Measurements from ENCODE around the gene RYR2.

The RYR2 gene

DNA sequence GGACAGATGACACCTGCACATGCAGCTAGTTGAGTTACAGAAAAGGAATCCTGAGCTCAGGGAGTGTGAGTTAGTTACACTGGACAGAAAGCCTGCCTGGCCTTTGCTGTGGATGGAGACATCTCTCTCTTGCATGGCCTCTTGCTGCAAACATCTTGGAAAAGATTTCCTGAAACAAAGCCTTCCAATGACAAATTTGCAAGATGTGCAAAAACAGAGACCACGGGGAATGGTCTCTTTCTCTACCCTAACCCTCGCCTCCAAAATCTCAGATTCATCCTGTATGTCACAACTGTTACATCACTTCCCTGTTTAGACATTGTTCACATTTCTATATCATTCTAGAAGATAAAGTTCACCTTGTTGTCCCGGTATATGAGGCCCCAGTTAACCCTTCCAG is 415.6 kb downstream of the RYR2 start:
- no peak for DNase-seq (ENCODE audit: low read depth in 2 of 2)

DNA sequence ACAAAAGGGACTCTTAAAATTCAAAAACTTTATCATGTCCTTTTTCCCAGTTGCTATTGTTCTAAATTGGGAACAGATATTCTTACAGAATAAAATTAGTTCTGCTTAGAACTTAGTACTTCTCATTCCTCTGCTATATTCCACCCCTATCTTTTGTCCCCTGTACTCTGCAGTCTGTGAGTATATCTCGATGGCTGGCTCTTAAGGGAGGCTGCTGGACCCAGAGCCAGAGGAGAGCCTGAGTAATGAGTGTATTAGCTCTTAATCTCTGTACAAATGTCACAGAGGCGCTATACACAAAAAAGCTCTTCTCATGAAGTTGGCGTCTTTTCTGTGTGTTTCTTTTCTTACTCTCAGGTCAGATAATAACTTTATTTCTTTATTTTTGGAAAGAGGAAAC is 425.3 kb downstream of the RYR2 start:
- DNase-seq (ENCODE audit: low read depth in 2 of 2) = no peak

DNA sequence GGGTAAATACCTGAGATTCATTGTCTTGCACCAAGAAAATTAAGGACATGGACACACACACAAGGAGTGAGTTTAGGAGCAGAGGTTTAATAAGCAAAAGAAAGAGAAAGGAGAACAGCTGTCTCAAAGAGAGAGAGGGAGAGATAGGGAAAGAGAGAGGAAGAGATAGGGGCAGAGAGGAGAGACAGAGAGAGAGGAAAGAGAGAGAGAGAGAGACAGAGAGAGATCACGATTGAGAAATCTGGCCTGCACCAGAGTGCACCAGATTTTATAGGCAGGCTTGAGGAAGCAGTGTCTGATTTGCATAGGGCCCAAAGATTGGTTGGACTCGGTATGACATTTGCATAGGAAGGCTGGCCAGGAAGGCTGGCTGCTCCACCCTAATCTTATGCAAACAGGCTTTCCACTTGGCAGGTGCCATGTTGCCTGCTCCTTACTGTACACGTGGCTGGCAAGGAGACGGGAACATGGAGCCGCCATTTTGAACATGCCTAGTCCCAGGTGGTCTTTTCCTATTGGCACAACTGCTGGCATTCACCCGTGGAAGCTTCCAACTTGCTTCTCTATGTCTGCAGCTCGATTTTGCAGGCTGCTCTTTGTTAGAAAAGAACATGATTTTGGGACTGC is 428.8 kb downstream of the RYR2 start:
- no peak for DNase-seq (ENCODE audit: low read depth in 2 of 2)

DNA sequence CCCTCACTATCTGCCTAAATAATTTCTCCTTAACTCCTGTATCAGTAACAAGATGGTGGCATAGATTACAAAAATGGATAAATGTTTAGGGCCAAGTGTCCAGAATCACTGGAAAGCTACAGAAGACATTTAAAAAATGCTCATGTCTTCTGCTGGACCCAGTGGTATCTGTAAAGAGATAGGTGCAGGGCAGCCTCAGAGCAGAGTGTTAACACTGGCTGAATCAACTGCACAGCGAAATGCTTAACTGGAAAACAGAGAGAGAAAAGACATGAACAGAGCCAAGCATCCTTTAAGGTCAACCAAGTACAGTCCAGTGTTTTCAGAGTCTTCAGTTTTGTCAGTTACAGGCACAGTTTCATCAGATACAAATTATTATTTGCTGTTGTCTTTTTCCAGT is 429.4 kb downstream of the RYR2 start:
- no peak for DNase-seq (ENCODE audit: low read depth in 2 of 2)

DNA sequence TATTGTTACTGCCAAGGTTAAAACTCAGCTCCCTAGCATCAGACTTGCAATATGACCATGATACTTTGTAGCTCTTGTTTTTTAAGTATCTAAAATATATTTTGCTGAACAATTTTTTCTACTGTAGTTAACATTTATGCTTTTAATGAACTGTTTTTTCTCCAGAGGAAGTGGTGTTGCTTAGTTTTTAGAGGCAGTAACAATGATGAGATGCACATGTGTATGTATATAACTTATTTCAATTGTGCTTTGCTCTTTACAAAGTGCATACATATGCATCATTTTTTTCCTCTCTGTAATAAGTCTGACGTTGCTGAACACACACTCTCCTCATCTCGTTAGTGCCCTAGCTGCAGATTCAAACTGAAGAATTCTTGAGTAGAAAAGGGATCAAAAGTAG is 430.0 kb downstream of the RYR2 start:
- no peak for DNase-seq (ENCODE audit: low read depth in 2 of 2)

DNA sequence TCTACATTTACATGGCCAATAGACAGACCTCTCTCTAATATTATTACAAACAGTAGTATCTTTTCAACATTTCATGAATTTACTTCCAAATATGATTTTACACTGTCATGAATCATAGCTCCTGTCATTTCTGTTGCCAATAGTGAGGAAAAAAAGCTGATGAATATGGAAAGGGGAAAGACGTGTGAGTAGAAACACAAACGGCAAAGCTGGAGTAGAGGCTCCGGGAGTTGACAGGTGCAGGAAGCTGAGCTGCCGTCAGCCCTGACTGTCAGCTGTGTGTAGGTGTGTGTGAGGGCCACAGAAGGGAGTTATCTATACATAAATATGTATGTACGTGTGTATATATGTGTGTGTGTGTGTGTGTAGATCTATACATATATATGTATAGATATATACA is 431.9 kb downstream of the RYR2 start:
- DNase-seq (ENCODE audit: low read depth in 2 of 2) = no peak

DNA sequence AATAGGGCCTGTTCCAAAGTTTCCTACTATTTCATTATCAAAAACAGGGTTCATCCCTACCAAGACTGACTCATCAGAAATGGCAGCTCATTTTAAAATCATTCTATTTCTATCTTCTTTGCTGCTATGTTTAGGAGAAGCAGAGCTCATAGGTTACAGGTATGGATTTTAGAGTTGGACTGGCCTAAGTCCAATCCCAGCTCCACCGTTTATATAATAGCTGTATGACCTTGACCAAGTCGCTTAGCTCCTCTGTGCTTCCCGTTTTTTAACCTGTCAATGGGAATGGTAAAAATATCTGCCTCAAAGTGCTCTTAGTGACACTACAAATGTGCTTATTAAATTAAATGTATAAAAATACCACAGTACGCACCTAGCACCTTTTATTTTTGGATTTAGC is 436.1 kb downstream of the RYR2 start:
- no peak for DNase-seq (ENCODE audit: low read depth in 2 of 2)

DNA sequence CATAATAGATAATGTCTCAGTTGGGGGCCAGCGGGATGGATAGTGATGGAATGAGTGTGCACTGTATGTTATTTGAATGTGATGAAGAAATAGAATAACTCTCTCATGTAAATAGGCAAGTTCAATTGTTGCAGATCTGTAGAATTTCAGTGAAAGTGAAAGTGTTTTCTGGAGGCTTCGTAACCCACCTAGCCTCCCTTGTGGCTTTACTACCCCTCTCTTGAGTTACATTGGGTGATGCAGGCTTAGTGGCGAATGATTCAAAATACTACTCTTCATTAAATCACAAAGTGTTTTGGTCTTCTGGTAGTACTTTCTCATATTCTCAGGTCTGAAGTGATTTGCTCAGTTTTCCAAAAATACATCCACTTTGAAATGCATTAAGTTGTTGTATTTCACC is 436.9 kb downstream of the RYR2 start:
- DNase-seq (ENCODE audit: low read depth in 2 of 2) = no peak

DNA sequence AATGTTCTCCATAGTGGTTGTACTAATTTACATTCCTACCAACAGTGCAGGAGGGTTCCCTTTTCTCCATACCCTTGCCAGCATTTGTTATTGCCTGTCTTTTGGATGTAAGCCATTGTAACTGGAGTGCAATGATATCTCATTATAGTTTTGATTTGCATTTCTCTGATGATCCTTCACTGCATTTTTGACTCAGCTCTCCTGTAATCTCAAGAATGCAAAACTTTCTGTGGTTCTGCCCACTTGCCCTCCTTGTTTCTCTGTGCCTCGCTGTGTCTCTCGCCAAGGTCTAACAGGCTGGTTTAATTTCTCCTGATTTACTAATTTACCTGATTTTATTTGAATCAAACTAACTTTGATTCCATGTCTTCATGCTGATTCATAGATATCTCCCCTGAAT is 440.8 kb downstream of the RYR2 start:
- no peak for DNase-seq (ENCODE audit: low read depth in 2 of 2)

DNA sequence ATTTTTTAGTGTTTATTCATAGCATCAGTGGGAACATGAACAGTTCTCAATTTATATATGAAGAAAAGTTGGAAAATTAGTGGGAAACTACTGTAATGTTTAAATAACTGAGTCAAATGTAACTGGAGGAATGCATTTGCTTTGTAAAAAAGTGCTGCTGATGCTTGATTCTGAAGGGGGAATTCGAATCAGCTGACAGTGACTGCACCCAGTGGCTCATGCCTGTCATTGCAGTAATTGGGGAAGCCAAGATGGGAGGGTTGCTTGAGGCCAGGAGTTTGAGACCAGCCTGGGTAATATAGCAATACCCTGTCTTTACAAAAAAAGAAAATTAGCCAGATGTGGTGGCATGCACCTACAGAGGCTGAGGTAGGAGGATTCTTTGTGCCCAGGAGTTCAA is 450.4 kb downstream of the RYR2 start:
- DNase-seq (ENCODE audit: low read depth in 2 of 2) = no peak

DNA sequence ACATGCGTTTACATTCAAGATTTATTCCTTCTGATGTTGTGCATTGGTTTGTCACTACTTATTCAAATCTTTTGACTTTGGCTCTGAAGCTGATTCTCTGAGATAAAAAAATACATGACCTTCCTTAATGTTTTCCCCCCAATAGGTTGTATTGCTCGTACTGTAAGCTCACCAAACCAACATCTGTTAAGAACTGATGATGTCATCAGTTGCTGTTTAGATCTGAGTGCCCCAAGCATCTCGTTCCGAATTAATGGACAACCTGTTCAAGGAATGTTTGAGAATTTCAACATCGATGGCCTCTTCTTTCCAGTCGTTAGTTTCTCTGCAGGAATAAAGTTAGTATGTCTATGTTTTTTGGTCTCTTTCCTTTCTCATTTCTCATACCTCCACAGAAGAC is 458.6 kb downstream of the RYR2 start:
- DNase-seq (ENCODE audit: low read depth in 2 of 2) = no peak

DNA sequence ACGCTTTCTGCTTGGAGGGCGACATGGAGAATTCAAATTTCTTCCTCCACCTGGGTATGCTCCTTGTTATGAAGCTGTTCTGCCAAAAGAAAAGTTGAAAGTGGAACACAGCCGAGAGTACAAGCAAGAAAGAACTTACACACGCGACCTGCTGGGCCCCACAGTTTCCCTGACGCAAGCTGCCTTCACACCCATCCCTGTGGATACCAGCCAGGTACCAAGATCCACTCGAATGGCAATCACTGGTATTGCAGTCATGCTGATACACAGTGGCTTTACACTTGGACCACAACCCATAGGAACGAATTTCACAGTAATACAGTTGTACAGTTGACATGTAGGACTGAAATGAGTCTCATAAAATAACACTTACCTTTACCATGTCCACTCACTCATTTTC is 461.3 kb downstream of the RYR2 start:
- DNase-seq (ENCODE audit: low read depth in 2 of 2) = no peak

DNA sequence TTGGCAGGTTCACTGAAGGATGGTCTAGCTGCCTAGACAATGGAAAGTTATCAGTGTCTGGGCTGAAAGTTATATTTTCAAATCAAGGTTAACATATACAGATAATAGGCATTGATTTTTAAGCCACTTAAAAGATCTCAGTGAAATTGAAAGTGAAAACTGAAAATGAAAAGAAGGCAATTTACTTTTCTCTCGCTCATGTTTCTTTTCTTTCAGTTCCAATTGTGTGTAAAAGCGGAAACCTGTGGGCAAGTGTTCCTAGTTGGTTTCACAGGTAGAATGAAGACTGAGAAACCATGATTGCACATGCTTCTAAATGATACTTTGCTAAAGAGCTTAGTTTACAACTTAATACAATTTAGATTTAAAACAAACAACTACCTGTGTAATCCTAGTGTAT is 465.0 kb downstream of the RYR2 start:
- DNase-seq (ENCODE audit: low read depth in 2 of 2) = no peak

DNA sequence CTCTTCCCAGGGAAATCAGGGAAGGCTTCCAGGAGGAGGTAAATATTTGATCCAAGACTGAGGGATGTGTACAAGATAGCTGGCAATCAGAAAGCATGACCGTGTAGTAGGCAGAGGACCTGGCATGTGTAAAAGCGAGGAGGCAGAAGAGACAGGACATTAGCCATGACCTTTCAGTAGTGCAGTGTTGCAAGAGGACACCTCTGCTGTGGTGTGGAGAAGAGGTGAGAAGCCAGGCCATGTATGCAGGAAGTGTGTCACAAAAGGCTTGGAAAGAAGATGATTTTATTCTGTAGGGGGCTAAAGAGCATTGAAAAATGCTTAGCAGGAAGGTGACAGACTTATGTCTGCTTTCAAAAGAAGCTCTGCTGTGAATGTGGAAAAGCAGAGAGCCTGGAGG is 467.8 kb downstream of the RYR2 start:
- no peak for DNase-seq (ENCODE audit: low read depth in 2 of 2)

DNA sequence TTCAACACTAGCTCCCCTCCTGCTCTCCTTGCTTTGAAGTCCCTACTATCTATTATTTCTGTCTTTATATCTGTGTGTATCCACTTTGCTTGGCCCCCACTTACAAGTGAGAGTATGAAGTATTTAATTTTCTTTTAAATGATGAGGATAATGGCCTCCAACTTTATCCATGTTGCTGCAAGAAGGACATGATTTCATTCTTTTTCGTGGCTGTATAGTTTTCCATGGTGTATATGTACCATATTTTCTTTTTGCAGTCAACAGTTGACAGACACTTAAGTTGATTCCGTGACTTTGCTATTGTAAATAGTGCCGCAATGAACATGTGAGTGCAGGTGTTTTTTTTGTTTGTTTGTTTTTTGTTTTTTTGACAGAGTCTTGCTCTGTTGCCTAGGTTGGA is 483.1 kb downstream of the RYR2 start:
- no peak for DNase-seq (ENCODE audit: low read depth in 2 of 2)

DNA sequence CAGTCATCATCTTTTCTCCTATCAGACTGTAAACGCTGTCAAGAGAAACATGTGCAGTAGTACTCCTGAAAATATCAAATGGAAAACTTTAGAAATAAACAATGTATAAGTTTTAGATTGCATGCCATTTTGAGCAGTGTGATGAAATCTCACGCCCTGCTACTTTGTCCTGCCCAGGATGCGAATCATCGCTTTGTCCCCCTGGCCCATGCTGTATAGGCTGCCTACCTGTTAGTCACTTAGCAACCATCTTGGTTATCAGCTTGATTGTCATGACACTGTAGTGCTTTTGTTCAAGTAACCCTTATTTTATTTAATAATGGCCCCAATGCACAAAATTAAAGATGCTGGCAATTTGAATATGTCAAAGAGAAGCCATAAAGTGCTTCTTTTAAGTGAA is 485.8 kb downstream of the RYR2 start:
- DNase-seq (ENCODE audit: low read depth in 2 of 2) = no peak

DNA sequence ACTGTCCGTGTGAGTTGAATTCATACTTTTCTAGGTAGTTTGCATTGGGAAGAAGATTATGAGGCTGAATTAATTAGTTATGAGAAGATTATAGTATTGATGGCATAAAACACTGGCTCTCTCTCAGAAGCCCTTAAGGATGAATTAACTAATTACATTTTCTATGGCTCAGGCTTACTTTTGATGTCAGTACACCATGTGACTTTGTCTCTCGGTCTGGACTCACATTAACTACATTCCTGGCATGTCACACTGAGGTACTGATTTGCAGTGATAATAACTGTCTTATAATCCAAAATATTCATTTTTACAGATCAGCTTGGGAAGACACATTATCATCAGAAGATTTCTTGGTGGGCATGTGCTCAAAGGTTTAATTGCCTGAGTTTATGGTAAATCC is 486.6 kb downstream of the RYR2 start:
- no peak for DNase-seq (ENCODE audit: low read depth in 2 of 2)

DNA sequence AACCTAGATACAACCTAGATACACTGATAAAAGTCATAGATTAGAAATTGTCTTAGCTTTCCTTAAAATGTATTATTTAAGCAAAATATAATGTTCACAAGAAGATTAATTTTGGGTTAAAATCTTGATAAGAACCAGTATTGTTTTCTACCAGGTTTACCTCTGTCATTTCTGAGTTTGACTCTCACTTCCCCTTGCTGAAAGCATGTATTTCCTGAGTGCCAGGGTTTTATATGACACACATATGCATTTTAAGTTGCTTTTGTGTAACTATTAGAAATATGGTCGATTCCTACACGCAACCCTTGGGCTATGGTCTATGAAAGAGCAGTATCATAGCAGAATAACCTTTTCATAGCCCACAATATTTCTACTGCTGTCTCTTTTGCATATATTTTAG is 497.1 kb downstream of the RYR2 start:
- DNase-seq (ENCODE audit: low read depth in 2 of 2) = no peak

DNA sequence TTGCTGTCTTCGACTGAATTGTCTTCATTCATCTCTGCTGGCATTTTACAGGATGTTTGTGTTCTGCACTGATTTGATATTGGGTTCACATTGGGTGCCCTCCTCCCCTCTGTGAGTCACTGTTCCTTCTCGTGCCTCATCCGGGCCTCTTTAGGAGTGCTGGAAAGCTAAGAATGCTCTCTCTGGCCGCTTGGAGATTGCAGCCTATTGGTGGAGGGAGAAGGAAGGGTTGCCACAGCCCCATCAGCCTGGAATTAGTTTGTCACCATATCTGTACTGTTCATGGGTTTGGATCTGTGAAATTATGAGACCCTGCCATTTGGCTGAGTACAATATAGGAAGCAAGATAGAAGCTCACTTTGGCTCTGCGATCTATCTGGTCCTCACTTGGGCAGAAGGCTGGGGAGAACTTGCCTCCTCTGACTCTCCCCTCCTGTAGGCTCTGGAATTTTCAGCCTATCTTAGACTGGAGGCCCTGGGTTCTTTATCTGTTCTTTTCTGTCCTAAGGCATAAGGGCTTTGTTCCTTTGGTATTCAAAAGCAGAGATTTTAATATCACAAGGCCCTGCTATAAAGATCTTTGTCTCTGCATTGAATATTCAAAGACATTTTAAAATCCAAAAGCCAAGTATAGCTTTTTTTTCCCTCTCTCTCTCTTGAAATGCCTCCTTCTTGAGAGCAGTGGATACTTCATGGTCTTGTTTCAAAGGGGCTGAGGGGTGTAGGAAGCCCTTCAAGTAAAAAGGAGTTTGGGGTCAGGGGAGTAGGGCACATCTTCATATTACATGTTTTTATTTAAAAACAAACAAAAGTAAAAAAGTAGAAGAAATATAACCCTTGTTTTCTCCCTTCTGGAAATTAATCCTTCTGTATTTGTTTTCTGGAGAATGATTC is 500.8 kb downstream of the RYR2 start:
- DNase-seq (ENCODE audit: low read depth in 2 of 2) = no peak

DNA sequence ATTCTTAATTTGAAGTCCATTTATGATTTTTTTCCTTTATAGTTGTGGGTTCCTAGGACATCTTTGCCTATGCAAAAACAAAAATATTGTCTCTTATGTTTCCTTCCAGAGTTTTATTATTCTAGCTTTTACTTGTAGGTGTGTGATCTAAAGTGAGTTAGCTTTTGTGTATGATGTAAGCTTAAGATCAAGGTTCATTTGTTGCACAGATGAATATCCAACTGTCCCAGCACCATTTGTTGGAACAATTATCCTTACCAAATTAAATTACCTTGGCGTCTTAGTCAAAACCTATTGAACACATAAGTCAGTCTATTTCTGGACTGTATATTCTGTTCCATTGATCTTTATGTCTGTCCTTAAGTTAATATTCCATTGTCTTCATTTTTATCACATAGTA is 511.1 kb downstream of the RYR2 start:
- no peak for DNase-seq (ENCODE audit: low read depth in 2 of 2)

DNA sequence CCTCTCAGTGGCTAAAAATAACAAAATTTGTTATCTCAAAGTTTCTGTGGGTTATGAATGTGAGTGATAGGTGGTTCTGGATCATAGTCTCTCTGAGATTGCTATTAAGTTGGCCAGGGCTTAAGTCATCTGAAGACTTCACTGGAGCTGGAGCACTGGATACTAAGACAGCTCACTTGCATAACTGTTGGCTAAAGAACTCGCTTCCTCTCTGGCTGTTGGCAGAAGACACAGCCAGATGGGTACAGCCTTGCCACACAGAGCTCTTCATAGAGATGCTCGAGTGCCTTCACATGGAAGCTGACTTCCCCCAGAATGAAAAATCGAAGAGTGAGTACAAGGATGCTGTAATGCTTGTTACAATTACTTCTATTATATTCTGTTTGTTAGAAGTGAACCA is 514.9 kb downstream of the RYR2 start:
- no peak for DNase-seq (ENCODE audit: low read depth in 2 of 2)

DNA sequence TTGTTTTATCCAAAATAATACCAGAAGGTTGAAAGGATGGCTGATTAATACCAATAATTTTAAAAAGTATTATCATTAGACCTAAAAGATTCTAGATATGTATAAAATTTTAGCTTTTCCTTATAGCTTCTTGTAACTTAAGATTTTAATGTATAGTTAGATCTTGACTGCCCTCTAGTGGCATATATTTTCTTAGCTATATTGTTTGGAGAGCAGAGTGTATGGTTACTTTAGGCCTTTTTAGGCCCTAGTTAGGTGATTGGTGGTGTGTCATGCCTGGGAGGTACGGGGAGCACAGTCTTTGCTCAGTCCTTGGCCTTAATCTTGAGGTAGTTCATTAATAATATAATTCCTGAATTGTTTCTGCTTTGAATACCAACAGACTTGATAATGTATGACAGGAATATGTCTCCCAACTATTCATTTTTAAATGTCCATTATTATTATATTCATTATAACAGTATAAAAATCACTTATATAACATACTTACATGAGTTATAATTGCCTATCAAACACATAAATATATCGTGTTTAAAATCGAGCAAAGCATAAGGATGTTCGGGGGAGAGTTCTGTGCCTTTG is 520.3 kb downstream of the RYR2 start:
- DNase-seq (ENCODE audit: low read depth in 2 of 2) = peak; percentile 25 to 31

DNA sequence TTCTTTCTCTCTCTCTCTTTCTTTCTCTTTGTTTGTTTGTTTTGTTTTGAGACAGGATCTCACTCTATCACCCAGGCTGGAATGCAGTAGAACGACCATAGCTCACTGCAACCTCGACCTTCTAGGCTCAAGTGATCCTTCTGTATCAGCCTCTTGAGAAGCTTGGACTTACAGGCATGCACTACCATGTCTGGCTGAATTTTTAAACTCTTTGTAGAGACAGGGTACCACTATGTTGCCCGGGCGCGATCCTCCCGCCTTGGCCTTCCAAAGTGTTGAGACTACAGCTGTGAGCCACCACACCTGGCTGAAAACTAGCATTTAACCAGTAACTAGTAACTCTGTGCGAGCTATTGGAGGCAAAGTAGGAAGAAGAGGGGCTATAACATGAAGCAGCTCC is 523.3 kb downstream of the RYR2 start:
- DNase-seq (ENCODE audit: low read depth in 2 of 2) = no peak
